GM21825 (cell line): ENCODE data around the gene KCP.

Source experiments
- ATAC-seq: cut with Tn5 transposase; IDR thresholded peaks from one replicate; pipeline ENCODE4 v1.9.1; 2021; ENCODE audit warnings: mild to moderate bottlenecking, moderate library complexity; ENCODE audit not compliant: unreplicated experiment

KCP gene

GRCh38 chr7:128830231-128831177 is 80.0 kb downstream of the KCP start, which contains the start of gene FLNC:
TSS of gene FLNC (plus strand) at chr7:128830406. CDS start at chr7:128830638, 232 bp downstream.
- ATAC-seq, result no peak

GRCh38 chr7:128829391-128830166 is 80.9 kb downstream of the KCP start:
- no peak for ATAC-seq

GRCh38 chr7:128827971-128828711 is 82.4 kb downstream of the KCP start:
- ATAC-seq, result no peak

GRCh38 chr7:128827248-128827958 is 83.1 kb downstream of the KCP start:
- no peak for ATAC-seq

- ATAC-seq, result no peak
These were observed 83.6 kb downstream of the KCP start for GRCh38 chr7:128826916-128827247.
